LNCAP (cell line): Measurements from ENCODE around the gene MLC1.

Experiments
- CTCF ChIP-seq: fragments of 450-650 bp; IDR thresholded peaks from 2 replicates; pipeline ENCODE4 v1.5.1; 2017; ENCODE audit warnings: mild to moderate bottlenecking

MLC1 gene

GRCh38 chr22:50119768-50120251 lies 34.6 kb upstream of the MLC1 start:
- TF ChIP-seq CTCF: no peak

- TF ChIP-seq CTCF: no peak
These were observed 34.0 kb upstream of the MLC1 start for GRCh38 chr22:50119169-50119767.

GRCh38 chr22:50118557-50119168 lies 33.4 kb upstream of the MLC1 start:
- no peak for TF ChIP-seq CTCF

GRCh38 chr22:50118129-50118528 lies 32.9 kb upstream of the MLC1 start:
- no peak for TF ChIP-seq CTCF

- no peak for TF ChIP-seq CTCF
These were observed 32.0 kb upstream of the MLC1 start for GRCh38 chr22:50117168-50117762.

- no peak for TF ChIP-seq CTCF
These were observed 30.5 kb upstream of the MLC1 start for GRCh38 chr22:50115693-50116092.

- no peak for TF ChIP-seq CTCF
These were observed 29.2 kb upstream of the MLC1 start for GRCh38 chr22:50114221-50115021.
